ENCODE measurements around the gene MKNK1. TPM values are rescaled to one million over a fixed set of nuclear protein-coding genes. Genes with fewer than 3 reads are reported as not detected.

MKNK1 gene
- total RNA-seq, 2 donors from 2014 or later, result 35.5 to 37.5 TPM

- no peak for ATAC-seq (replicated peaks in 1 of 2)
- H3K4me3 Mint-ChIP-seq, result no peak overlapping the region
- H3K27ac Mint-ChIP-seq, result no peak overlapping the region
- no peaks in the 10 kb centered on the region for H3K36me3 Mint-ChIP-seq (ENCODE audit: insufficient read depth in 2 of 2)
- no peaks in the 10 kb centered on the region for H3K9me3 Mint-ChIP-seq
- no peak for DNase-seq
- H3K27me3 Mint-ChIP-seq (ENCODE audit: low read depth), result no peaks in the 10 kb centered on the region
- H3K4me1 Mint-ChIP-seq (ENCODE audit: low read depth), result no peaks in the 10 kb centered on the region
Measured at GRCh38 chr1:46558966-46559365, 45.1 kb downstream of the MKNK1 start.

- ATAC-seq (replicated peaks in 1 of 2), result no peak
- Mint-ChIP-seq H3K27ac (no peak overlapping the region), H3K4me3 (no peak overlapping the region), H3K4me1 (ENCODE audit: low read depth) (no peaks in the 10 kb centered on the region), H3K27me3 (ENCODE audit: low read depth) (no peaks in the 10 kb centered on the region), H3K36me3 (ENCODE audit: insufficient read depth in 2 of 2) (no peaks in the 10 kb centered on the region), H3K9me3 (no peaks in the 10 kb centered on the region)
- DNase-seq, result no peak
Measured at GRCh38 chr1:46558141-46558963, 45.7 kb downstream of the MKNK1 start.

- no peaks in the 10 kb centered on the region for H3K9me3 Mint-ChIP-seq
- no peaks in the 10 kb centered on the region for H3K36me3 Mint-ChIP-seq (ENCODE audit: insufficient read depth in 2 of 2)
- no peaks in the 10 kb centered on the region for H3K4me1 Mint-ChIP-seq (ENCODE audit: low read depth)
- H3K27ac Mint-ChIP-seq, result no peak overlapping the region
- DNase-seq (no peak), ATAC-seq (replicated peaks in 1 of 2) (no peak)
- H3K27me3 Mint-ChIP-seq (ENCODE audit: low read depth), result no peaks in the 10 kb centered on the region
- H3K4me3 Mint-ChIP-seq, result no peak overlapping the region
Measured at GRCh38 chr1:46557403-46557802, 46.7 kb downstream of the MKNK1 start.

- ATAC-seq (replicated peaks in 1 of 2) (peak in 1 of 2 donors; percentile 42), DNase-seq (no peak)
- Mint-ChIP-seq H3K27me3 (ENCODE audit: low read depth) (no peaks in the 10 kb centered on the region), H3K4me1 (ENCODE audit: low read depth) (no peaks in the 10 kb centered on the region), H3K4me3 (no peak overlapping the region), H3K9me3 (no peaks in the 10 kb centered on the region), H3K27ac (no peak overlapping the region), H3K36me3 (ENCODE audit: insufficient read depth in 2 of 2) (no peaks in the 10 kb centered on the region)
Measured at GRCh38 chr1:46556822-46557221, 47.2 kb downstream of the MKNK1 start.

- DNase-seq, result no peak
- H3K4me3 Mint-ChIP-seq, result no peak overlapping the region
- no peaks in the 10 kb centered on the region for H3K27me3 Mint-ChIP-seq (ENCODE audit: low read depth)
- no peaks in the 10 kb centered on the region for H3K36me3 Mint-ChIP-seq (ENCODE audit: insufficient read depth in 2 of 2)
- H3K27ac Mint-ChIP-seq, result no peak overlapping the region
- H3K9me3 Mint-ChIP-seq, result no peaks in the 10 kb centered on the region
- H3K4me1 Mint-ChIP-seq (ENCODE audit: low read depth), result no peaks in the 10 kb centered on the region
- no peak for ATAC-seq (replicated peaks in 1 of 2)
Measured at GRCh38 chr1:46555826-46556619, 48.0 kb downstream of the MKNK1 start.

GRCh38 chr1:46554597-46555381 lies 49.3 kb downstream of the MKNK1 start:
- no peaks in the 10 kb centered on the region for H3K36me3 Mint-ChIP-seq (ENCODE audit: insufficient read depth in 2 of 2)
- no peak overlapping the region for H3K27ac Mint-ChIP-seq
- H3K9me3 Mint-ChIP-seq, result no peaks in the 10 kb centered on the region
- no peak for DNase-seq
- H3K4me1 Mint-ChIP-seq (ENCODE audit: low read depth), result peaks cover 2% of the 10 kb centered on the region
- H3K4me3 Mint-ChIP-seq, result no peak overlapping the region
- no peaks in the 10 kb centered on the region for H3K27me3 Mint-ChIP-seq (ENCODE audit: low read depth)
- ATAC-seq (replicated peaks in 1 of 2), result no peak

GRCh38 chr1:46554236-46554596 lies 49.9 kb downstream of the MKNK1 start:
- Mint-ChIP-seq H3K4me1 (ENCODE audit: low read depth) (peaks cover 7% of the 10 kb centered on the region), H3K9me3 (no peaks in the 10 kb centered on the region), H3K4me3 (no peak overlapping the region), H3K36me3 (ENCODE audit: insufficient read depth in 2 of 2) (no peaks in the 10 kb centered on the region), H3K27me3 (ENCODE audit: low read depth) (no peaks in the 10 kb centered on the region), H3K27ac (no peak overlapping the region)
- ATAC-seq (replicated peaks in 1 of 2) (no peak), DNase-seq (no peak)

GRCh38 chr1:46553506-46553905 lies 50.6 kb downstream of the MKNK1 start:
- ATAC-seq (replicated peaks in 1 of 2) (no peak), DNase-seq (no peak)
- no peaks in the 10 kb centered on the region for H3K36me3 Mint-ChIP-seq (ENCODE audit: insufficient read depth in 2 of 2)
- no peak overlapping the region for H3K27ac Mint-ChIP-seq
- no peaks in the 10 kb centered on the region for H3K27me3 Mint-ChIP-seq (ENCODE audit: low read depth)
- no peaks in the 10 kb centered on the region for H3K9me3 Mint-ChIP-seq
- H3K4me1 Mint-ChIP-seq (ENCODE audit: low read depth), result peaks cover 8% of the 10 kb centered on the region
- H3K4me3 Mint-ChIP-seq, result no peak overlapping the region

- Mint-ChIP-seq H3K4me3 (no peak overlapping the region), H3K27me3 (ENCODE audit: low read depth) (no peaks in the 10 kb centered on the region), H3K27ac (no peak overlapping the region), H3K36me3 (ENCODE audit: insufficient read depth in 2 of 2) (no peaks in the 10 kb centered on the region), H3K4me1 (ENCODE audit: low read depth) (peaks cover 8% of the 10 kb centered on the region), H3K9me3 (no peaks in the 10 kb centered on the region)
- ATAC-seq (replicated peaks in 1 of 2) (no peak), DNase-seq (no peak)
Measured at GRCh38 chr1:46552357-46553237, 51.5 kb downstream of the MKNK1 start.

- peaks cover 8% of the 10 kb centered on the region for H3K4me1 Mint-ChIP-seq (ENCODE audit: low read depth)
- no peak within 1 kb of the TSS for H3K27ac Mint-ChIP-seq
- DNase-seq (no peak), ATAC-seq (replicated peaks in 1 of 2) (no peak)
- no peak within 1 kb of the TSS for H3K4me3 Mint-ChIP-seq
- no peaks in the 10 kb centered on the region for H3K9me3 Mint-ChIP-seq
- H3K27me3 Mint-ChIP-seq (ENCODE audit: low read depth), result peaks cover 6% of the 10 kb centered on the region
- H3K36me3 Mint-ChIP-seq (ENCODE audit: insufficient read depth in 2 of 2), result no peaks in the 10 kb centered on the region
Measured at GRCh38 chr1:46551597-46552095, 52.4 kb downstream of the MKNK1 start, which contains the start of gene KNCN. Gene KNCN (minus strand): TSS chr1:46551647. CDS start chr1:46551215, 432 bp downstream.

- H3K4me1 Mint-ChIP-seq (ENCODE audit: low read depth), result peaks cover 8% of the 10 kb centered on the region
- DNase-seq, result no peak
- no peaks in the 10 kb centered on the region for H3K36me3 Mint-ChIP-seq (ENCODE audit: insufficient read depth in 2 of 2)
- H3K9me3 Mint-ChIP-seq, result no peaks in the 10 kb centered on the region
- no peak overlapping the region for H3K27ac Mint-ChIP-seq
- ATAC-seq (replicated peaks in 1 of 2), result no peak
- H3K4me3 Mint-ChIP-seq, result no peak overlapping the region
- H3K27me3 Mint-ChIP-seq (ENCODE audit: low read depth), result peaks cover 14% of the 10 kb centered on the region
Measured at GRCh38 chr1:46550751-46551231, 53.3 kb downstream of the MKNK1 start.

All from activated T-cell treated with anti-CD3 and anti-CD28 coated beads, Interleukin-2, amount 50 U/mL, for 72 hours (primary cell).